Fibroblast of skin of left biceps (primary cell): ENCODE data around the gene CHKB.

Source experiments
- DNase-seq, 2 experiments: peaks; one replicate each; pipeline ENCODE4 v3.0.0-alpha.2; 2013; ENCODE audit warnings: low read depth in 2 of 2

The CHKB gene

DNA sequence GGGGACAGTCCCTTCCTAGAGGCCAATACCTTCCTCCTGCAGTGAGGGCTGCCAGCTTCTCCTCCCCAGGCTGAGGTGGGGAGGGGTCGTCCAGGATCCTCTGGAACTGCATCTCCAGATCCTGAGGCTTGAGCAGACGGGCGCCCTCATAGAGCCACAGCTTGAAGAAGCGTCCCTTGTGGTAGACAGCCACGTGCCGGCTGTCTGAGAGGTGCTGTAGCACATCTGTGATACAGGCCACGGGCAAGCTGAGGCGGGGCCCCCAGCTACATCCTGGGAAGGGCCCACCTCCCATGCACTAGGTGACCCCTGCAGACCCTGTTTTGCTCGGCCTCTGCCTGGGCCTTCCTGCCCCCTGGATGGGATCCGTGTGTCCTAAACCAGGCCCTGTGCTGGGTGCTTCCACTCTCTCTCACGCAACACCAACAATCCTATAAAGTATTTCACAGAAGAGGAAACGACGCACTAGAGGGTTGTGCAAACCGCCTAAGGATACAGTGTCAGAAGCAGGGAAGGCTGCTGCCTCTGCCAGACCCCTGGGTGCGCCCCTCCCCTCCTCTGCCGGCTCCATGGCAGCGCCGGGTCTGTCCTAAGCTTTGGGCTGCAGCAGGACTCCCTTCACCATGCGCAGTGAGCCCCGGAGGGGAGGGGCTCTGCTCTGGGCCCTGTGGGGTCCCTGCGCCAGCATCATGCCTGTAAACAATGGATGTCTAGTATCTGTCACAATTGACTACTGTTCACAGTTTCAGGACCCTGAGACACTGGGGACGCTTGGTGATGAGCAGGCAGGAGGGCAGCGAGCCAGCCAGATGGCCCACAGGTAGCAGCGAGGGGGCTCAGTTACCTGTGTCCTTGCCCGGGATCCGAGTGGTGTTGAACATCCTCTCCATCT, 8.9 kb downstream of the CHKB start:
- no peak for DNase-seq

DNA sequence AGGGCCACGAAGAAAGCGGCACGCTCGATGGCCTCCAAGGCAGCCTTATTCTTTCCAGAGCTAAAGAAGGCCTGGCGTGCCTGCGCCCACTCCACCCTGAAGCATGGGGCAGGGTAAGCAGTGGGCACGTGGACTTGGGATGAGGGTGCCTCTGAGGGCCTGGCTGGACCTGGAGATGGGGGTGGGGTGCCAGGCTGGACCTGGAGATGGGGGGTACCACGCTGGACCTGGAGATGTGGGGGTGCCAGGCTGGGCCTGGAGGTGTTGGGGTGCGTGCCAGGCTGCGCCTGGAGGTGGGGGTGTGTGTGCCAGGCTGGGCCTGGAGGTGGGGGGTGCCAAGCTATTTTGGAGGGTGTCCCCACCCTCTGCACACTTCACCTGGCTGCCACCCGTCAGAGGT, 9.7 kb downstream of the CHKB start:
- no peak for DNase-seq

GRCh38 chr22:50571264-50572175, 11.1 kb downstream of the CHKB start:
- no peak for DNase-seq

DNA sequence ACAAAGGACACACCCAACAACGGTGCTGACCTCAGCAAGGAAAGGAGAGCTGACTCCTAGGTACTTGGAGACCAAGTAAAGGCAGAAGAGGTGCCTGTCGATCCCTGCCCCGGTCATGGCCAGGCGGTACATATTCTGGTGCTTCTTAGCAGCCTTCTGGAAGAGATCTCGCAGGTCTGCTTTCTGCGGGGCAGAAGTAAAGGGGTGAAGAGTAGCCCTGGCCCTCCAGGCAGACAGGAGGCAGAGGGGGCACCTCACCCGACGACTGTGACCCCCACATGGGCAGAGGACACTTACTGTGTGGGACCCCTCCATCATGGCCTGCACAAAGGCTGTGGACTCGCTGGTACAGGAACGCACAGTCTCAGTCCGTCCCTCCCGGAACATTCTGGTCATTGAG, 11.8 kb downstream of the CHKB start:
- no peak for DNase-seq

GRCh38 chr22:50569896-50570535, 12.6 kb downstream of the CHKB start:
- DNase-seq = no peak

GRCh38 chr22:50569041-50569459, 13.6 kb downstream of the CHKB start:
- no peak for DNase-seq

GRCh38 chr22:50568626-50569025, 14.0 kb downstream of the CHKB start:
- DNase-seq = no peak

DNA sequence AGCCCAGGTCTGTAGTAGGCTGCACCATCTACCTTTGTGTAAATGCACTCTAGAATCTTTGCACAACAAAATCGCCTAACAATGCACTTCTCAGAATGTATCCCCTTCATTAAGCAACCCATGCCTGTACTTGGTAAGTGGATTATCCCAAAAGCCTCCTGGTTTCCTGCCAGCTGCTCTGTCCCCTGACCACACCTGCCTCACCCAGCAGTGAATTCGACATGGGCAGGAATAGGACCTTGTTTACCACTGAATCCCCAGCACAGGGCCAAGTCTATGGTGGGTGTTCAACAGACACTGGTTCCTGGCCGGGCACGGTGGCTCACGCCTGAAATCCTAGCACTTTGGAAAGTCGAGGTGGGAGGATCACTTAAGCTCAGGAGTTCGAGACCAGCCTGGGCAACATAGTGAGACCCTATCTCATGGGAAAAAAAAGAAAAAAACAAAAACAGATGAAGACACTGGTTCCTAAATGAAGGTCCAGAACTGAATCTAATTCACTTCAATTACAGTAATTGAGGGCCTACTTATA, 14.9 kb downstream of the CHKB start:
- DNase-seq = no peak

GRCh38 chr22:50564289-50564688, 18.4 kb downstream of the CHKB start:
- DNase-seq = no peak

- no peak for DNase-seq
Measured at GRCh38 chr22:50563413-50564160, 19.1 kb downstream of the CHKB start.

DNA sequence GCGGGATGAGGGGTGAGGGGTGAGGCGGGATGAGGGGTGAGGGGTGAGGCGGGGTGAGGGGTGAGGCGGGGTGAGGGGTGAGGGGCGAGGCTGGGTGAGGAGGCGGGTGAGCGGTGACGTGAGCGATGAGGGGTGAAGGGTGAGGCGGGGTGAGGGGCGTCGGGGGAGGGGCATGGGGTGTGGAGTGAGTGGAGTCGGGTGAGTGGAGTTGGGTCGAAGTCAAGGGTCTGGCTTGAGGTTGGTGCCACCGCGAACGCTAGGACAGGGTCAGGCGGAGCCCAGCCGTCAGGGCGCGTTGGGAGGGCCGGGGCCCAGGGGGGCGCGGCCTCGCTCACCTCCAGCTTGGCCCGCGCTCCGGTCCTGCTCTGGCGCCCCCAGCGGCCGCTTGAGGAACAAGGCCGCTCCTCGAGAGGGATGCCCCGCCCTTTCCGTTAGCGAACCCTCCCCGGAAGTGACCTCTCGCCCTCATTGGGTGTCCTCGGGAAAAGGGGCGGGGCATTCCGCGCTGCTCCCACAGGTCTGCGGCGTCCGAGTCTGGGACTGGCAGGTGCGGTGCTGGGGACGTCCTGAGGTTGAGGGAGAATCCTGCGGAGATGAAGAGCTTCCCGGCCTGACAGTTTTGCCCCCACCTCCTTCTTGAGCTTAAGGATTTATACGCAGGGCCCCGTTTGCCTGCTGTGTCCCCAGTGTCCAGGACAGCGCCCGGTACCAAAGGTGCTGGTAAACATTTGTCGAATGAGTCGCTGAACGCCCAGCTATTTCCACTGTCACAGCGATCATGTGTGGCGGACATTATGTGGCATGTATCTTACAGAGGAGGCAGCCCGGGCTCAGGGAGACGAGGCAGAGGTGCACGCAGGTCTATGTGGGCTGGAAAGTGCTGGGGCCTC, 19.9 kb downstream of the CHKB start, which contains the start of gene SYCE3:
TSS of gene SYCE3 (minus strand) at position 397 of the 890 bp plus-strand sequence. CDS start 6,514 bp downstream, outside the sequence.
- DNase-seq = peak; percentile 68 to 74

DNA sequence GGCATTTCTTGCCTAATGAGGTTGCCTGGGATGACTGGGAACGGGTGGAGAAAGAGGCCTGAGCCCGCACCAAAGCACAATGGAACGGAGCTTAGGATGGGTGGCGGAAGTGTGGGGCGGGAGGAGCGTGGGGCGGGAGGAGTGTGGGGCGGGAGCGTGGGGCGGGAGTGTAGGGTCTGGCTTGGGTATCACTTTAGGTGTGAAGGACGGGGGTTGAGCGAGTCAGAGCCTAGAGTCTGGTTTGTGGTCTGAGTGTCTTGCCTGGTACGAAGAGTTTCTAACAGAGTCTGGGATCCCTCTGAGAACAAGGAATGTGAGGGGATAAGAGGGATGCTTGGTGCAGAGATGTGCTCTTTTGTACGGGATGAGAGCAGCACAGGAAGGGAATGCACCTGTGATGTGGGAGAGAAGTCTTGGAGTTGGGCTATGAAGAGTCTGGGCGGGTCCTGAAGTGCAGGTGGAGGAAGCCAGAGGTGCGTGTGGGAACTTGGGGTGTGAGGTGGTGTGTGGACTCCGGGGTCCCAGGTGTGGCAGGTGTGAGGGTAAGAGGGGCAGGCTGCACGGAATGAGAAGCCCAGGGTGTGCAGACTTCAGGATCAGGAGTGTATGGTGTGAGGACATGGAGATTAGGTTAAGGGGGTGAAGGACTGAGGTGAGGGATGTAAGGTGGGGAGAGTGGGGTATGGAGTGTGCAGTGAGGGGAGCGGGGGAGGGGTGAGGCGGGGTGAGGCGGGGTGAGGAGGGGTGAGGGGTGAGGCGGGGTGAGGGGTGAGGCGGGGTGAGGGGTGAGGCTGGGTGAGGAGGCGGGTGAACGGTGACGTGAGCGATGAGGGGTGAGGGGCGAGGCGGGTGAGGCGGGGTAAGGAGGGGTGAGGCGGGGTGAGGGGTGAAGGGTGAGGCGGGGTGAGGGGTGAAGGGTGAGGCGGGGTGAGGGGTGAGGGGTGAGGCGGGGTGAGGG, 21.0 kb downstream of the CHKB start:
- no peak for DNase-seq

DNA sequence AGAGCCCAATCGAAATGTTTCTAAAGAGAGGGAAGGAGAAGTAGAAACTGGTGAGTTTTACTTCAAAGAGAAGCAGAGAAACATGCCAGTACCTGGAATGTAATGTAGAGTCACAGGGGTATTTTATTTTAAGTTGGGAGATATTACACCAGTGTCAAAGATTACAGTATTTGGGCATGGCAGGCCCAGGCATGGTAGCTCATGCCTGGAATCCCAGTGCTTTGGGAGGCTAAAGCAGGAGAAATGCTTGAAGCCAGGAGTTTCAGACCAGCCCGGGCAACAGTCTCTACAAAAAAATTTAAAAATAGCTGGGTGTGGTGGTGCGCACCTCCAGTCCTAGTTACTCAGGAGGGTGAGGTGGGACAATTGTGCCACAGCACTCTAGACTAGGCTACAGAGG, 22.6 kb downstream of the CHKB start:
- no peak for DNase-seq

- DNase-seq = no peak
Measured at GRCh38 chr22:50556703-50557102, 25.9 kb downstream of the CHKB start.

- DNase-seq = no peak
Measured at GRCh38 chr22:50553310-50553709, 29.3 kb downstream of the CHKB start.

GRCh38 chr22:50551160-50551752, 31.4 kb downstream of the CHKB start:
- no peak for DNase-seq

DNA sequence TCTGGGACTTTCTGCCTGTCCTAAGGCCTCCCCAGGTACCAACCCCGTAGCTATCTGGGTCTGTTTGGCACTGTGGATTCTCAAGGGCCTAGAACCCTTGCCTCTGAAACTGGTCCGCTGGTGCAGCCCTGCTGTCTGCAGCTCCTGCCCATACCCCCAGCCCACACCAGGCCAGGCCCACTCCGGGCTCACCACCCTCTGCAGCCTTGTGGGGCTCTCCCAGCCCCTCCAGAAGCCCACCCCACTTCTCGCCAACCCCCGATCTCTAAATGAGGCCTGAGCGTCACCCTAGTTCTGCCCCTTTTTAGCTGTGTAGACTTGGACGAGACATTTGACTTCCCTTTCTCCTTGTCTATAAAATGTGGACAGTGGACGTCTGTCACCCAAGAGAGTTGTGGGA, 32.3 kb downstream of the CHKB start:
- no peak for DNase-seq
